ENCODE measurements around the gene MAD2L2.

MAD2L2 gene

GRCh38 chr1:11626551-11626950, 54.4 kb downstream of the MAD2L2 start:
- no peak for DNase-seq (ENCODE audit: low read depth in 1 of 2, low spot score in 1 of 2)
- in situ Hi-C loops (cut with HindIII; ENCODE audit: low pct_unique_long_range_greater_than_20kb, low sequenced_read_pairs): no loop called here
- TF ChIP-seq JUND (IDR thresholded peaks at IDR 0.05; ENCODE audit: low read depth): no peak
